ENCODE results near the gene RBM47. TPM values are rescaled to one million over a fixed set of nuclear protein-coding genes. Genes with fewer than 3 reads are reported as not detected.

The RBM47 gene
- total RNA-seq, 1 experiment from 2014 or later = 70.3 TPM

DNA sequence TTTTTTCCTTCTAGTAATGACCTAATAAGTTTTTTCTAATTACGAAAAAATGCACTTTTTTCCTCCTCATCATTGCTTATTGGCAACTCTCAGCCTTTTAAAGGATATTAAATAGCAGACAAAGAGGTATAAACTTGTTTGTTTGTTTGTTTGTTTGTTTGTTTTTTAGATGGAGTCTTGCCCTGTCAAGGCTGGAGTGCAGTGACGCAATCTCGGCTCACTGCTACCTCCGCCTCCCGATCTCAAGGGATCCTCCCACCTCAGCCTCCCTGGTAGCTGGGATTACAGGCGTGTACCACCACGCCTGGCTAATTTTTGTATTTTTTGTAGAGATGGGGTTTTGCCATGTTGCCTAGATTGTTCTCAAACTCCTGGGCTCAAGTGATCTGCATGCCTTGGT is 6.0 kb downstream of the RBM47 start:
- H3K27me3 Mint-ChIP-seq (ENCODE audit: low read depth) = no peaks in the 10 kb centered on the region
- peaks cover 9 to 38% (median 20%) of the 10 kb centered on the region in 3 experiments for H3K36me3 Mint-ChIP-seq (ENCODE audit: insufficient read depth in 1 of 3, low read depth in 3 of 3)

More for the DNA sequence above, 6.0 kb downstream of the RBM47 start:
- Histone ChIP-seq H2BK15ac (ENCODE audit: low read depth, low read length) (no peak overlapping the region), H3K9ac (ENCODE audit: extremely low read depth, insufficient read length, low read length) (no peak overlapping the region), H3K4me2 (ENCODE audit: insufficient read depth, insufficient read length, low read length) (no peak overlapping the region), H3K18ac (ENCODE audit: insufficient read length, low read depth, low read length) (no peak overlapping the region), H2BK12ac (ENCODE audit: insufficient read length, low read depth, low read length) (no peak overlapping the region), H3K27ac (ENCODE audit: insufficient read length, low read depth, low read length) (no peak overlapping the region), H2AK5ac (ENCODE audit: insufficient read length, low read length) (no peak overlapping the region), H3K79me1 (ENCODE audit: insufficient read depth, low read depth, low read length, poor library complexity, severe bottlenecking) (peaks cover 3% of the 10 kb centered on the region), H2BK20ac (ENCODE audit: low read depth, low read length, poor library complexity, severe bottlenecking) (no peak overlapping the region), H4K5ac (ENCODE audit: insufficient read length, low read depth, low read length) (no peak overlapping the region), H4K20me1 (ENCODE audit: control insufficient read depth, insufficient read depth, insufficient read length) (no peaks in the 10 kb centered on the region), H3K23me2 (ENCODE audit: insufficient read length, low read depth, low read length, poor library complexity, severe bottlenecking) (no peaks in the 10 kb centered on the region), H3K4me1 (ENCODE audit: insufficient read depth, low read length) (peaks cover 26% of the 10 kb centered on the region; the same call in 1 of the 2 replicates), H3K56ac (ENCODE audit: insufficient read length, low read depth, low read length) (no peak overlapping the region), H2BK5ac (ENCODE audit: insufficient read length, low read length) (no peak overlapping the region), H3K79me2 (ENCODE audit: insufficient read depth, low read length) (peaks cover 69% of the 10 kb centered on the region; the same call in 1 of the 2 replicates), H3K14ac (ENCODE audit: insufficient read depth, low read length) (no peak overlapping the region), H2BK120ac (ENCODE audit: low read depth, low read length, poor library complexity, severe bottlenecking) (no peak overlapping the region), H3T11ph (ENCODE audit: low read length) (no peak overlapping the region), H3K4ac (ENCODE audit: low read depth, low read length) (no peak overlapping the region), H4K91ac (ENCODE audit: insufficient read length, low read depth, low read length) (no peak overlapping the region), H3K9me3 (ENCODE audit: control insufficient read depth, low read depth, low read length) (no peaks in the 10 kb centered on the region), H4K8ac (replicated peaks; ENCODE audit: insufficient read length, low read depth, low read length) (no peak overlapping the region), H2AFZ (ENCODE audit: low read length) (no peak overlapping the region), H3K23ac (ENCODE audit: insufficient read length, low read depth, low read length) (no peak overlapping the region), H3K27me3 (ENCODE audit: insufficient read depth, low read length) (no peaks in the 10 kb centered on the region)
- TF ChIP-seq, protein P1, sequence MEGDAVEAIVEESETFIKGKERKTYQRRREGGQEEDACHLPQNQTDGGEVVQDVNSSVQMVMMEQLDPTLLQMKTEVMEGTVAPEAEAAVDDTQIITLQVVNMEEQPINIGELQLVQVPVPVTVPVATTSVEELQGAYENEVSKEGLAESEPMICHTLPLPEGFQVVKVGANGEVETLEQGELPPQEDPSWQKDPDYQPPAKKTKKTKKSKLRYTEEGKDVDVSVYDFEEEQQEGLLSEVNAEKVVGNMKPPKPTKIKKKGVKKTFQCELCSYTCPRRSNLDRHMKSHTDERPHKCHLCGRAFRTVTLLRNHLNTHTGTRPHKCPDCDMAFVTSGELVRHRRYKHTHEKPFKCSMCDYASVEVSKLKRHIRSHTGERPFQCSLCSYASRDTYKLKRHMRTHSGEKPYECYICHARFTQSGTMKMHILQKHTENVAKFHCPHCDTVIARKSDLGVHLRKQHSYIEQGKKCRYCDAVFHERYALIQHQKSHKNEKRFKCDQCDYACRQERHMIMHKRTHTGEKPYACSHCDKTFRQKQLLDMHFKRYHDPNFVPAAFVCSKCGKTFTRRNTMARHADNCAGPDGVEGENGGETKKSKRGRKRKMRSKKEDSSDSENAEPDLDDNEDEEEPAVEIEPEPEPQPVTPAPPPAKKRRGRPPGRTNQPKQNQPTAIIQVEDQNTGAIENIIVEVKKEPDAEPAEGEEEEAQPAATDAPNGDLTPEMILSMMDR (conservative IDR thresholded peaks at IDR 0.05) = no peak
- DNase-seq = no peak
- peaks cover 57 to 62% of the 10 kb centered on the region in 2 experiments for H3K4me1 Mint-ChIP-seq
- peak overlapping the region in 2 of 3 experiments; percentile 32 to 73; a peak in 4 of 7 replicates for H3K27ac Mint-ChIP-seq
- no CpG with 5 or more reads among the region's 7 CpGs for WGBS (ENCODE audit: extremely low coverage, insufficient read length, low lambda C conversion rate)
- H3K4me3 Mint-ChIP-seq = no peak overlapping the region
- no peaks in the 10 kb centered on the region; a peak in 1 of 5 replicates for H3K9me3 Mint-ChIP-seq

Measured in H9 (cell line).